Cardiac fibroblast (primary cell): Measurements from ENCODE around the gene GRIK1.

Experiments used
- DNase-seq, 2 donors: peaks; one replicate each; pipeline versions ENCODE4 v3.0.0 to v3.0.0-alpha.2; 2010; ENCODE audit warnings: low read depth in 2 of 2
- H3K4me3 ChIP-seq, 2 donors: replicated peaks in 1 of 2; 1 replicate in 1 of 2; 2 replicates in 1 of 2; pipeline ENCODE4 v1.5.1; 2011; ENCODE audit warnings: low read depth in 2 of 2, low read length in 2 of 2, mild to moderate bottlenecking in 2 of 2, moderate library complexity in 1 of 2
- CTCF ChIP-seq: IDR thresholded peaks from one replicate; pipeline ENCODE4 v1.5.1; 2011; ENCODE audit warnings: low read depth, mild to moderate bottlenecking, low read length, inconsistent platforms

GRIK1 gene

GRCh38 chr21:29676395-29676794, 263.4 kb downstream of the GRIK1 start:
- DNase-seq, result no peak
- no peak for TF ChIP-seq CTCF
- no peak overlapping the region for H3K4me3 ChIP-seq

DNA sequence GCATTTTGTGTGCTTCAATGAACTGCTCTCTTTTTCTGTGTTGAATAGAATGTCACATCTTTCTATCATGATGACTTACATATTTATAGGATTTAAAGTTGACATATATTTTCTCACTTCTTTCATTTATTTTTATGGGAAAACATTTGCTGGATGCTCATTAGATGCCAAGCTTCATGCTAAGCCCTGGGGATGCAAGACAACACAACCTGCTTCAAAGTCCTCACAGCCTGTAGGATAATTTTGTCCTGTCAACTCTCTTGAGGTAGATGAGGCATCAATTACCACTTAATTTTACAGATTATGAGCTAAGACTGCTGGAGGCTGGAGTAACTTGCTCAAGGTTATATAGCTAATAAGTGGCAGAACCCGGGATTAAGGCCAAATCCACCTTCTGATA, 264.3 kb downstream of the GRIK1 start:
- no peak for TF ChIP-seq CTCF
- no peak overlapping the region for H3K4me3 ChIP-seq
- no peak for DNase-seq

DNA sequence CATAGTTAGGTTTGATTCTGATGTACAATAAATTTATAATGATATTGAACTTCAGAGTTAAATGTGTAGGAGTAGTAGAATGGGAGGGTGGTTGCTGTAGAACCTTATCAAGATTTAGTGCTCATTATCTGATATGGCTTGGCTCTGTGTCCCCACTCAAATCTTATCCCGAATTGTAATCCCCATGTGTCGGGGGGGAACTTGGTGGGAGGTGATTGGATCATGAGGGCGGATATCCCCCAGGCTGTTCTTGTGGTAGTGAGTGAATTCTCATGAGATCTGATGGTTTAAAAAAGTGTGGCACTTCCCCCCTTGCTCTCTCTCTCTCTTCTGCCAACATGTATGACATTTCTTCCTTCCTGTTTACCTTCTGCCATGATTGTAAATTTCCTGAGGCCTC, 265.5 kb downstream of the GRIK1 start:
- H3K4me3 ChIP-seq, result no peak overlapping the region
- no peak for TF ChIP-seq CTCF
- DNase-seq, result no peak

DNA sequence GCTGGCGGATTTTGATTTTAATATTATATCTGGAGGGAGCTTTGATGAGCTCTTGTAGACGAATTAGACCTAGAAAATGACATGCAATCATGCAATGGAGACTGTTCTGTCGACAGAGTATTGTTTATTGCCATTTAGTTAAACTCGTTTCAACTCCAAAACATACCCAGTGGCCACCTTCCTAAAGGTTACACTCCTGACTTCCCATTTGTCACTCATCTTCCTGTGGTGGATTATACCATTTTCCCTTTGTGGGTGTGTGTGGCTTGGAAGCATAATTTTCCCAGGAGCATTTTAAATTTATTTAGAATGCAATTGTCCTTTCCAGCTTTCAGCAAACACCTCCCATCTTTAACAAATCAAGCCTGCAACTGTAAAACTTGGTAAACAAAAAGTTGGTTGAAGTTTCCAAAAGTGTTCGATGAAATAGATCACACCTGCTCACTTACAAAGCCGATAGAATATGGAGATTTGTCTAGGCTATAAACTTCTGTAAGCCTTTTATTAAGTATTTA, 266.6 kb downstream of the GRIK1 start:
- DNase-seq, result no peak
- no peak for TF ChIP-seq CTCF
- H3K4me3 ChIP-seq, result no peak overlapping the region

- no peak overlapping the region for H3K4me3 ChIP-seq
- no peak for DNase-seq
- peak; percentile 20 for TF ChIP-seq CTCF
These were observed 268.1 kb downstream of the GRIK1 start for GRCh38 chr21:29671728-29672127.

DNA sequence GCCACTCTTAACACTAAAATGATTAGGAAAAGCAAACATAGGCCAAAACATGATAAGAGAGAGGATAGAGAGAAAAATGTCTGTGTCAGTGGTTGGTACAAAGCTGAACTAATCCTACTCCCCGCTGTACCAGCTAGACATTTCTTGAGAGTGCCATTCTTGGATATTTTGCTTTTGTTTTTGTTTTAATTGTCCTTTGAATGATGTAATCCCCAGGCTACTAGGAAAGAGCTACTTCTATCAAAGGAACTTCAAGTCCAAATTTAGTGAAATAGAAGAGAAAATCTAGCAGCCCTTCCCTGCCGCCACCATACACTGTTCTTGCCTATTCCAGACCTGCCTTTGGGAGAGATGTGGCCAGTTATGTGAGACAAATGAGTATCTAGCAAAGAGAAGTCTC, 269.6 kb downstream of the GRIK1 start:
- no peak for TF ChIP-seq CTCF
- no peak for DNase-seq
- no peak overlapping the region for H3K4me3 ChIP-seq

GRCh38 chr21:29669416-29669815, 270.4 kb downstream of the GRIK1 start:
- no peak overlapping the region for H3K4me3 ChIP-seq
- no peak for DNase-seq
- TF ChIP-seq CTCF, result no peak
